GM12801 (cell line): ENCODE measurements around the gene EID2B.

Source experiments
- CTCF ChIP-seq: IDR thresholded peaks from one replicate; pipeline ENCODE4 v1.5.1; 2011; ENCODE audit warnings: control low read depth; ENCODE audit not compliant: insufficient read length; ENCODE audit errors: extremely low read depth

The EID2B gene

DNA sequence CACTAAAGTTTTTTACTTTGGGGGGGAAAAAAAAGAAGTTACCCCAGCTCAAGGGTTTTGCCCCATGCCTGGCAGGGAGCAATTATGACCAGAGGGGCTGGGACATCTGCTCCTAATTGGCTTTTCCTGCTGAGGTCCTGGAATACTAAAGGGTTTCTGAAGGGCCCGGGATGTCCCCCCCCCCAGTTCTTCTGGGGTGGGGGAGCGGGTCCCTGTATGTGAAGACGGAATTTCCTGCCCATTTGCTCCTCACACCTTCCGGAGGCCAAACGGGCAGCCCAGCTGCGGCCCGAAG is 35.0 kb downstream of the EID2B start:
- TF ChIP-seq CTCF, result no peak

DNA sequence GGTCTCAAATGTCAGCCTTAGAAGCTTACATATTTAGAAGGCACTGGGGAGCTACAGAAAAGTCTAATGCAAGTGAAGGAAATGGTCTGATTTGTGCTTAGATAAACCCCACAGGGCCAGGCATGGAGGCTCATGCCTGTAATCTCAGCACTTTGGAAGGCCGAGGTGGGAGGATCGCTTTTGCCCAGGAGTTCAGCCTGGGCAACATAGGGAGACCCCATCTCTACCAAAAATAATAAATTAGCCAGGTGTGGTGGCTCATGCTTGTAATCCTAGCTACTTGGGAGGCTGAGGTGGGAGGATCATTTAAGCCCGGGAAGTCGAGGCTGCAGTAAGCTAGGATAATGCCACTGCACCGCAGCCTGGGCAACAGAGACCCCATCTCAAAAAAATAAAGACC is 36.6 kb downstream of the EID2B start:
- TF ChIP-seq CTCF, result no peak

DNA sequence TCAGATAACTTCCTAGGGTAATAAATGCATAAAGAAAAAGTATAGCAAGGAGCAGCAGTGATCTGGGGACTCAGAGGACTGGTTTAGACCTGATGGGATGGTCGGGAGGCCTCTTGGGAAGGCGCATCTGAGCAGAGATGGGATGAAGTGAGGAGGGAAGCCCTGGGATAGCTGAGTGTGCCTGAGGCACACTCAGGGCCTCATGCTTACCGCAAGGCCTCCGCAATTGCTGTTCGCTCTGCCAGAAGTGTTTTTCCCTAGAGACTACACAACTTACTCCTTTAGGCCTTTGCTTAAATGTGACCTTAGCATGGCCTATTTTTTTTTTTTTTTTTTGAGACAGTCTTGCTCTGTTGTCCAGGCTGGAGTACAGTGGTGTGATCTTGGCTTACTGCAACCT is 38.0 kb downstream of the EID2B start:
- TF ChIP-seq CTCF, result no peak

DNA sequence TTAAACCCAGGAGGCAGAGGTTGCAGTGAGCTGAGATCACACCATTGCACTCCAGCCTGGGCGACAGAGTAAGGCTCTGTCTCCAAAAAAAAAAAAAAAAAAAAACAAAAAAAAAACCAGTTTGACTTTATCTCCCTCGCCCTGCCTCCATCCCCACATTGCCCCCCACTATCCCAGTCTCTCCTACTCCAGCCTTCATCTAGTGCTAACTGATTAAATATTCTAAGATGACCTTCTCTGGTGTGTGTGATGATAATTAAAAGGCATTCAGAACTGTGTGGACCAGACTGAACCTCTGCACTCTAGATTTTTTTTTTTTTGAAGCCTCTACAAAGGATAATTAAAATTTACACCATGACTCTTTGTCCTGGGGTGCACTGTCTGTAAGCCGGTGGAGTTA is 39.9 kb downstream of the EID2B start:
- no peak for TF ChIP-seq CTCF

GRCh38 chr19:39492225-39492624 is 40.4 kb downstream of the EID2B start:
- TF ChIP-seq CTCF, result no peak

DNA sequence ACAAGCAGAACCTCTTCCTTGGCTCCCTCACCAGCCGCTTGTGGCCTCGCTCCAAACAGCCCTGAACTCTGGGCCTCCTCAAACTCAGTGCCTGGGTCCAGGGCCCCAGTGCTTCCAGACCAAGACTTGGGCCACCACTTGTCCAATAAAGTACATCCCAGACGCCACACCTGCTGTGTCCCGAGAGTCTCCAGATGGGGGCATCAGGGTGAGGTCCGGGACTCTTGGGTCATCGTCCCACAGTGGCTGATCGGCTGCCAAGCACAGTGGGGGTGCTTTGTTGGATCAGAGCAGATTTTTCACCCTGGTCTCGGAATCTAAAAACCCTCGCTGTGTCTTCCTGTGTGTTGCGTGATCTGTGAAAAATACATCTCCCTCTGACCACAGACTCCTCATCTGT is 42.9 kb downstream of the EID2B start:
- TF ChIP-seq CTCF, result no peak

GRCh38 chr19:39483141-39483540 is 49.5 kb downstream of the EID2B start:
- no peak for TF ChIP-seq CTCF

GRCh38 chr19:39481676-39482075 is 51.0 kb downstream of the EID2B start:
- TF ChIP-seq CTCF, result no peak
